HG03521 (cell line): ENCODE data around the gene PIP5KL1.
A peak's percentile ranks its signal among the peaks of the same experiment; 100 is the strongest.

Experiments used
- ATAC-seq: cut with Tn5 transposase; IDR thresholded peaks from one replicate; pipeline ENCODE4 v1.9.1; 2021; ENCODE audit warnings: mild to moderate bottlenecking, moderate library complexity; ENCODE audit not compliant: unreplicated experiment

Gene PIP5KL1

GRCh38 chr9:127916720-127917581 is 13.6 kb downstream of the PIP5KL1 start, which contains the start of gene ST6GALNAC4:
Gene ST6GALNAC4 (minus strand): TSS chr9:127917041. CDS start chr9:127916419, 622 bp downstream.
- peak; percentile 77 for ATAC-seq

GRCh38 chr9:127915801-127916719 is 14.5 kb downstream of the PIP5KL1 start:
- ATAC-seq, result no peak

GRCh38 chr9:127915325-127915752 is 15.2 kb downstream of the PIP5KL1 start:
- no peak for ATAC-seq

- ATAC-seq, result no peak
Measured at GRCh38 chr9:127913682-127914081, 16.9 kb downstream of the PIP5KL1 start.

- no peak for ATAC-seq
Measured at GRCh38 chr9:127912882-127913281, 17.7 kb downstream of the PIP5KL1 start.

- ATAC-seq, result no peak
Measured at GRCh38 chr9:127912296-127912695, 18.3 kb downstream of the PIP5KL1 start.

GRCh38 chr9:127910613-127911205 is 19.9 kb downstream of the PIP5KL1 start:
- no peak for ATAC-seq

GRCh38 chr9:127909839-127910273 is 20.7 kb downstream of the PIP5KL1 start:
- ATAC-seq, result no peak

GRCh38 chr9:127908660-127908926 is 22.0 kb downstream of the PIP5KL1 start:
- ATAC-seq, result no peak

- no peak for ATAC-seq
Measured at GRCh38 chr9:127907867-127908659, 22.5 kb downstream of the PIP5KL1 start.

- no peak for ATAC-seq
Measured at GRCh38 chr9:127905788-127906191, 24.8 kb downstream of the PIP5KL1 start.

GRCh38 chr9:127905004-127905728 is 25.4 kb downstream of the PIP5KL1 start:
- ATAC-seq, result no peak

GRCh38 chr9:127904561-127905003 is 26.0 kb downstream of the PIP5KL1 start:
- no peak for ATAC-seq

GRCh38 chr9:127903557-127904475 is 26.8 kb downstream of the PIP5KL1 start:
- ATAC-seq, result no peak

GRCh38 chr9:127899128-127899943 is 31.2 kb downstream of the PIP5KL1 start, which contains the start of gene ST6GALNAC6:
Gene ST6GALNAC6 (minus strand): TSS chr9:127899603. CDS start chr9:127897981, 1,622 bp downstream.
- ATAC-seq, result peak; percentile 55

- peak; percentile 9 for ATAC-seq
Measured at GRCh38 chr9:127898433-127899127, 32.0 kb downstream of the PIP5KL1 start.

- no peak for ATAC-seq
Measured at GRCh38 chr9:127897193-127897692, 33.3 kb downstream of the PIP5KL1 start.
